Esophagus squamous epithelium (tissue), 5 donors: ENCODE results near the gene PDGFD. TPM values are rescaled to one million over a fixed set of nuclear protein-coding genes. Genes with fewer than 3 reads are reported as not detected.

Experiments used
- DNase-seq: peaks from one replicate; lab custom pipeline; 2025; lab: John Stamatoyannopoulos, UW
- H3K27ac ChIP-seq, 4 donors: fragments of 200-600 bp; sonication (generic); one replicate each; pipeline ENCODE4 v1.5.1; 2016 to 2019; ENCODE audit warnings: mild to moderate bottlenecking in 1 of 4
- H3K27me3 ChIP-seq, 4 donors: fragments of 200-600 bp; sonication (generic); 1 replicate in 3 of 4; 2 replicates in 1 of 4; pipeline versions ENCODE4 v1.5.1 to v1.6.0; 2017 to 2021; ENCODE audit warnings: antibody characterized with exemption in 1 of 4
- H3K36me3 ChIP-seq, 3 donors: fragments of 200-600 bp; sonication (generic); one replicate each; pipeline ENCODE4 v1.5.1; 2016 to 2019
- H3K4me1 ChIP-seq, 3 donors: fragments of 200-600 bp; sonication (generic); one replicate each; pipeline ENCODE4 v1.5.1; 2017 to 2019
- H3K4me3 ChIP-seq, 4 donors: fragments of 200-600 bp; sonication (generic); 1 replicate in 3 of 4; 2 replicates in 1 of 4; pipeline ENCODE4 v1.5.1; 2016 to 2019; ENCODE audit warnings: mild to moderate bottlenecking in 2 of 4, moderate library complexity in 1 of 4
- H3K9me3 ChIP-seq, 3 donors: fragments of 200-600 bp; sonication (generic); one replicate each; pipeline ENCODE4 v1.5.1; 2016 to 2019
- CTCF ChIP-seq, 6 experiments: fragments of 450-650 bp in 4 of 6; fragments of 200-600 bp in 2 of 6; sonication (generic) in 2 of 6; IDR thresholded peaks; one replicate each; pipeline ENCODE4 v1.5.1; 2016 to 2019; ENCODE audit warnings: antibody characterized with exemption in 6 of 6, mild to moderate bottlenecking in 4 of 6, moderate library complexity in 4 of 6
- POLR2A ChIP-seq, 4 donors: fragments of 450-650 bp; IDR thresholded peaks; one replicate each; pipeline ENCODE4 v1.6.1; 2017; ENCODE audit warnings: antibody characterized with exemption in 4 of 4, mild to moderate bottlenecking in 4 of 4, moderate library complexity in 3 of 4
- WGBS, 2 donors: methylation state at CpG; one replicate each; pipeline ENCODE4 v1.1.5; 2018; 5-methylcytosine and 5-hydroxymethylcytosine counted together
- intact Hi-C: fragments of 100-400 bp; cut with DNase I; formaldehyde crosslinking; loops from one replicate; pipeline ENCODE4 v1.15.0; 2022
- total RNA-seq, 4 donors: library from RNA; depleted of rRNA; stranded (reverse); fragments of >200 nt; gene quantifications; one replicate each; pipeline ENCODE4 v1.1.0, GENCODE V29; 2016
- donor health status: DM: yes; HTN: yes; CAD: no.

Gene PDGFD
- total RNA-seq, 4 donors from 2014 or later = 0.27 to 1.9 (median 1.1) TPM

GRCh38 chr11:103958475-103959215 lies 205.3 kb downstream of the PDGFD start:
- H3K36me3 ChIP-seq = no peaks in the 10 kb centered on the region
- 67 to 72% methylated on average over 5 of the region's 5 CpGs for WGBS, 2 donors
- TF ChIP-seq CTCF (IDR thresholded peaks at IDR 0.05) = no peak
- no peak for TF ChIP-seq POLR2A (IDR thresholded peaks at IDR 0.05)
- intact Hi-C loops = no loop called here
- H3K27me3 ChIP-seq = no peaks in the 10 kb centered on the region
- no peak overlapping the region for H3K4me3 ChIP-seq
- DNase-seq = no peak
- no peak overlapping the region for H3K27ac ChIP-seq
- no peaks in the 10 kb centered on the region for H3K4me1 ChIP-seq
- no peaks in the 10 kb centered on the region for H3K9me3 ChIP-seq

- WGBS, 2 donors = 53 to 57% methylated on average over 5 of the region's 5 CpGs
- no peaks in the 10 kb centered on the region for H3K36me3 ChIP-seq
- intact Hi-C loops = no loop called here
- H3K4me3 ChIP-seq = no peak overlapping the region
- DNase-seq = no peak
- H3K27ac ChIP-seq = no peak overlapping the region
- no peaks in the 10 kb centered on the region for H3K27me3 ChIP-seq
- TF ChIP-seq CTCF (IDR thresholded peaks at IDR 0.05) (no peak), POLR2A (IDR thresholded peaks at IDR 0.05) (no peak)
- no peaks in the 10 kb centered on the region for H3K9me3 ChIP-seq
- no peaks in the 10 kb centered on the region for H3K4me1 ChIP-seq
Observed at GRCh38 chr11:103953797-103954486, 210.0 kb downstream of the PDGFD start.

- no peaks in the 10 kb centered on the region for H3K4me1 ChIP-seq
- H3K9me3 ChIP-seq = no peaks in the 10 kb centered on the region
- no peak for TF ChIP-seq POLR2A (IDR thresholded peaks at IDR 0.05)
- no peak for TF ChIP-seq CTCF (IDR thresholded peaks at IDR 0.05)
- no peak overlapping the region for H3K27ac ChIP-seq
- H3K27me3 ChIP-seq = no peaks in the 10 kb centered on the region
- WGBS, 2 donors = 80 to 90% methylated on average over 5 of the region's 5 CpGs
- intact Hi-C loops = no loop called here
- no peaks in the 10 kb centered on the region for H3K36me3 ChIP-seq
- H3K4me3 ChIP-seq = no peak overlapping the region
- no peak for DNase-seq
Observed at GRCh38 chr11:103949781-103950180, 214.2 kb downstream of the PDGFD start.

GRCh38 chr11:103948187-103948763 lies 215.7 kb downstream of the PDGFD start:
- no peaks in the 10 kb centered on the region for H3K27me3 ChIP-seq
- H3K27ac ChIP-seq = no peak overlapping the region
- H3K4me1 ChIP-seq = no peaks in the 10 kb centered on the region
- H3K36me3 ChIP-seq = no peaks in the 10 kb centered on the region
- no peak for DNase-seq
- TF ChIP-seq CTCF (IDR thresholded peaks at IDR 0.05) (no peak), POLR2A (IDR thresholded peaks at IDR 0.05) (no peak)
- 51 to 53% methylated on average over 2 of the region's 2 CpGs for WGBS, 2 donors
- H3K9me3 ChIP-seq = no peaks in the 10 kb centered on the region
- H3K4me3 ChIP-seq = no peak overlapping the region
- intact Hi-C loops = no loop called here

- no peak for TF ChIP-seq CTCF (IDR thresholded peaks at IDR 0.05)
- TF ChIP-seq POLR2A (IDR thresholded peaks at IDR 0.05) = no peak
- no peaks in the 10 kb centered on the region for H3K4me1 ChIP-seq
- no peaks in the 10 kb centered on the region for H3K27me3 ChIP-seq
- H3K9me3 ChIP-seq = no peaks in the 10 kb centered on the region
- H3K36me3 ChIP-seq = no peaks in the 10 kb centered on the region
- no peak overlapping the region for H3K4me3 ChIP-seq
- H3K27ac ChIP-seq = no peak overlapping the region
- intact Hi-C loops = no loop called here
- 15 to 17% methylated on average over 2 of the region's 2 CpGs for WGBS, 2 donors
- no peak for DNase-seq
Observed at GRCh38 chr11:103947546-103947919, 216.4 kb downstream of the PDGFD start.
